ENCODE data around the gene EEF1G.
"Not testable (repeated sequence)": the region's sequence is repeated elsewhere in the genome, so short reads cannot be mapped to it uniquely, and the experiment has no call there.

EEF1G gene

GRCh38 chr11:62560566-62561103, 13.1 kb downstream of the EEF1G start:
- H3K9ac ChIP-seq (ENCODE audit: low read length): peak overlapping the region; percentile 75
- peak overlapping the region; percentile 37 for H3K4me3 ChIP-seq (ENCODE audit: low read length)
- DNase-seq (ENCODE audit: low read depth): peak; percentile 99
- no peaks in the 10 kb centered on the region for H3K9me3 ChIP-seq (ENCODE audit: control insufficient read depth, low read length)
- peaks cover 57% of the 10 kb centered on the region for H3K36me3 ChIP-seq (ENCODE audit: control insufficient read depth, insufficient read depth, low read length, severe bottlenecking)
- peaks cover 47% of the 10 kb centered on the region for H3K4me1 ChIP-seq (ENCODE audit: control insufficient read depth, insufficient read depth, low read length)
- no peaks in the 10 kb centered on the region for H3K27me3 ChIP-seq (replicated peaks; ENCODE audit: control insufficient read depth, insufficient read depth, low read length)

DNA sequence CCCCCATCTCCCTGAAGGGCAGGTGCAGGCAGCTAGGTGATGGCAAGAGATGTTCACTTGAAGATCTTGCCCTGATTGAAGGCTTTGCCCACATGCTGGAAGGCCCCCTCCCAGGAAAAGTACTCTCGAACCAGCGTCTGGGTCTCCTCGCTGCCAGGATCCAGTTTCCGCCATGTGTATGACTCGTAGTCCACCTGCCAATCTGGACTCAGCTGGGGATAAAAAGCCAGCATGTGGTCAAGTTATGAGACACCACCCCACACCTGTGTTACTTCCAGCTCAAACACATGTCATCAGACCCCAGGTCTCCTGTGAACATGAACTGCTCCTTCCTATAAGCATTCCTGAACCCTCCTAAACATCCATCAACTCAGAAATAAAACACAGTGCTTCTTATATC, 14.1 kb downstream of the EEF1G start:
- not testable (repeated sequence) for DNase-seq (ENCODE audit: low read depth)
- peaks cover 49% of the 10 kb centered on the region for H3K36me3 ChIP-seq (ENCODE audit: control insufficient read depth, insufficient read depth, low read length, severe bottlenecking)

DNA sequence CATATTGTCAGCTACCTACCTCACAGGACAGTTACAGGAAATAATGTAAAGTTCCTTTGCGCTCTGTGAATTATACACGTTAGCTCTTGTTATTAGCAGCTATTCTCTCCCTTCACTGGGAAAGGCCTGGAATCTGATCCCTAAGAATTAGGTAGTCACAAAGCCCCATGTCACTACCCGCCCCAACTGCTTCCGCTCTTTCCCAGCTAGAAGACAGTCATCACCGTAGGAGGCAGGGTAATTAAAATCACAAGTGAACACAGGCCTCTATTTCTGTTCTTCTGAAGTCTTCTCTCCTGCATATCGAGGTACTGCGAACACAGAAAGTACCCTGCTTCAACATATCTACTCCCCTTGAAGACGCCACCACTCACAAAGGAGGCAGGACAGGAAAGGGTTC, 14.5 kb downstream of the EEF1G start:
- Histone ChIP-seq H3K9me3 (ENCODE audit: control insufficient read depth, low read length) (no peaks in the 10 kb centered on the region), H3K9ac (ENCODE audit: low read length) (no peak overlapping the region), H3K4me1 (ENCODE audit: control insufficient read depth, insufficient read depth, low read length) (peaks cover 62% of the 10 kb centered on the region), H3K27me3 (replicated peaks; ENCODE audit: control insufficient read depth, insufficient read depth, low read length) (no peaks in the 10 kb centered on the region), H3K4me3 (ENCODE audit: low read length) (no peak overlapping the region), H3K36me3 (ENCODE audit: control insufficient read depth, insufficient read depth, low read length, severe bottlenecking) (peaks cover 49% of the 10 kb centered on the region)
- DNase-seq (ENCODE audit: low read depth): no peak

More for the DNA sequence above, 14.1 kb downstream of the EEF1G start:
- H3K27me3 ChIP-seq (replicated peaks; ENCODE audit: control insufficient read depth, insufficient read depth, low read length); H3K9me3 ChIP-seq (ENCODE audit: control insufficient read depth, low read length); H3K4me3 ChIP-seq (ENCODE audit: low read length): not testable (repeated sequence)
- Histone ChIP-seq H3K9ac (ENCODE audit: low read length) (peak overlapping the region; percentile 75), H3K4me1 (ENCODE audit: control insufficient read depth, insufficient read depth, low read length) (peaks cover 58% of the 10 kb centered on the region)

DNA sequence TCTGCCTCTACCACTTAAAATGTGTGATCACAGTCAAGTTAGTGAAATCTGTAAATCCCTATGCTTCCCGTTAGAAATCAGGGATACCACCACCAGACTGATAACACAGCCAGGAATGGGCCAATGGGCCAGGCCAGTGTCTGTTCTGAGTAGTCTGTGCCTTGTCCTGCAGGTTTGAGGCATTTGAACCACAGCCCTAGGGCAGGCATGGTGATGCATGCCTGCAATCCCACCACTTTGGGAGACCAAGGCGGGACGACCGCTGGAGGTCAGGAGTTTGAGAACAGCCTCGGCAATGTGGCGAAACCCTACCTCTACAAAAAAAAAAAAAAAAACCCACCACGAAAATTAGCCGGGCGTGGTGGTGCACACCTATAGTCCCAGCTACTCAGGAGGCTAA, 15.0 kb downstream of the EEF1G start:
- H3K9me3 ChIP-seq (ENCODE audit: control insufficient read depth, low read length): no peaks in the 10 kb centered on the region
- DNase-seq (ENCODE audit: low read depth): no peak
- no peak overlapping the region for H3K9ac ChIP-seq (ENCODE audit: low read length)
- H3K4me3 ChIP-seq (ENCODE audit: low read length): no peak overlapping the region
- peaks cover 45% of the 10 kb centered on the region for H3K36me3 ChIP-seq (ENCODE audit: control insufficient read depth, insufficient read depth, low read length, severe bottlenecking)
- H3K4me1 ChIP-seq (ENCODE audit: control insufficient read depth, insufficient read depth, low read length): peaks cover 67% of the 10 kb centered on the region
- H3K27me3 ChIP-seq (replicated peaks; ENCODE audit: control insufficient read depth, insufficient read depth, low read length): no peaks in the 10 kb centered on the region

GRCh38 chr11:62556875-62557631, 16.6 kb downstream of the EEF1G start:
- H3K4me3 ChIP-seq (ENCODE audit: low read length): peak overlapping the region; percentile 78
- H3K4me1 ChIP-seq (ENCODE audit: control insufficient read depth, insufficient read depth, low read length): peaks cover 68% of the 10 kb centered on the region
- H3K9me3 ChIP-seq (ENCODE audit: control insufficient read depth, low read length): no peaks in the 10 kb centered on the region
- H3K27me3 ChIP-seq (replicated peaks; ENCODE audit: control insufficient read depth, insufficient read depth, low read length): no peaks in the 10 kb centered on the region
- H3K9ac ChIP-seq (ENCODE audit: low read length): peak overlapping the region; percentile 83
- DNase-seq (ENCODE audit: low read depth): no peak
- peaks cover 30% of the 10 kb centered on the region for H3K36me3 ChIP-seq (ENCODE audit: control insufficient read depth, insufficient read depth, low read length, severe bottlenecking)

- Histone ChIP-seq H3K9ac (ENCODE audit: low read length) (peak overlapping the region; percentile 83), H3K4me3 (ENCODE audit: low read length) (peak overlapping the region; percentile 78), H3K36me3 (ENCODE audit: control insufficient read depth, insufficient read depth, low read length, severe bottlenecking) (peaks cover 25% of the 10 kb centered on the region), H3K9me3 (ENCODE audit: control insufficient read depth, low read length) (no peaks in the 10 kb centered on the region), H3K27me3 (replicated peaks; ENCODE audit: control insufficient read depth, insufficient read depth, low read length) (no peaks in the 10 kb centered on the region), H3K4me1 (ENCODE audit: control insufficient read depth, insufficient read depth, low read length) (peaks cover 74% of the 10 kb centered on the region)
- peak; percentile 98 for DNase-seq (ENCODE audit: low read depth)
Measured at GRCh38 chr11:62556108-62556874, 17.4 kb downstream of the EEF1G start.

DNA sequence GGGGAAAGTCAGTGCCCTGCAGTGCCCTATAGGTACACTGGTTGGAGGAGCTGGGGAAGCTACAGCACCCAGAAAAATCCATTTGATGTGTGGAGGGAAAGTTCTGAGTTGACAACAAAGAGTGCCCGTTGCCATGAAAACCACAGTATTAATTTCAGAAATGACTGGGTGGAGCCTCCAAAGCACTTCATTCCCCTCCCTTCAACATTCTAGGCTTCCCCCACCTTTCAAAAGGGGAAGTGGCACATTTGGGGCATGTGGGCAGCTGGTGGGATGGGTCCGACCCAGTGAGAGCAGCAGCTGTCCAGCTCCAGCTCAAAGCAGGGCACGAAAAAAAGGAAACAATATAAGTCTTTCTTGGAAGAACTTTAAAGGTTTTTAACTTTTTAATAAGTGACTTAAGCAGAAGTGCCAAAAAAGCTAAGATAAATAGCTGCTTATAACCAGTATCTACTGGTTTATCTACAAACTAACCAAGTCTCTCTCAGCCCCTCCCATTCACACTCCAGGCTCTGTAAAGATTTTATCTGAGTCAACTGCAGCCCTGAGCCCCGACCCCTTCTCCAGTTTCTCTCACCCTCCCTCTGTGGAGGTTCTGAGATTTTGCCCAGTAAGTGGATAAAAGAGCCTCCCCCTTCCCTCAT, 18.1 kb downstream of the EEF1G start:
- peaks cover 25% of the 10 kb centered on the region for H3K36me3 ChIP-seq (ENCODE audit: control insufficient read depth, insufficient read depth, low read length, severe bottlenecking)
- H3K9ac ChIP-seq (ENCODE audit: low read length): peak overlapping the region; percentile 83
- no peaks in the 10 kb centered on the region for H3K27me3 ChIP-seq (replicated peaks; ENCODE audit: control insufficient read depth, insufficient read depth, low read length)
- peak overlapping the region; percentile 78 for H3K4me3 ChIP-seq (ENCODE audit: low read length)
- peaks cover 66% of the 10 kb centered on the region for H3K4me1 ChIP-seq (ENCODE audit: control insufficient read depth, insufficient read depth, low read length)
- no peaks in the 10 kb centered on the region for H3K9me3 ChIP-seq (ENCODE audit: control insufficient read depth, low read length)
- DNase-seq (ENCODE audit: low read depth): peak; percentile 50

GRCh38 chr11:62554387-62555167, 19.1 kb downstream of the EEF1G start:
- no peaks in the 10 kb centered on the region for H3K27me3 ChIP-seq (replicated peaks; ENCODE audit: control insufficient read depth, insufficient read depth, low read length)
- DNase-seq (ENCODE audit: low read depth): peak; percentile 55
- peaks cover 56% of the 10 kb centered on the region for H3K4me1 ChIP-seq (ENCODE audit: control insufficient read depth, insufficient read depth, low read length)
- peak overlapping the region; percentile 74 for H3K4me3 ChIP-seq (ENCODE audit: low read length)
- H3K36me3 ChIP-seq (ENCODE audit: control insufficient read depth, insufficient read depth, low read length, severe bottlenecking): peaks cover 17% of the 10 kb centered on the region
- H3K9ac ChIP-seq (ENCODE audit: low read length): peak overlapping the region; percentile 89
- no peaks in the 10 kb centered on the region for H3K9me3 ChIP-seq (ENCODE audit: control insufficient read depth, low read length)

- H3K36me3 ChIP-seq (ENCODE audit: control insufficient read depth, insufficient read depth, low read length, severe bottlenecking): peaks cover 10% of the 10 kb centered on the region
- DNase-seq (ENCODE audit: low read depth): peak; percentile 67
- H3K4me3 ChIP-seq (ENCODE audit: low read length): peak overlapping the region; percentile 74
- no peaks in the 10 kb centered on the region for H3K27me3 ChIP-seq (replicated peaks; ENCODE audit: control insufficient read depth, insufficient read depth, low read length)
- peak overlapping the region; percentile 89 for H3K9ac ChIP-seq (ENCODE audit: low read length)
- peaks cover 56% of the 10 kb centered on the region for H3K4me1 ChIP-seq (ENCODE audit: control insufficient read depth, insufficient read depth, low read length)
- H3K9me3 ChIP-seq (ENCODE audit: control insufficient read depth, low read length): no peaks in the 10 kb centered on the region
Measured at GRCh38 chr11:62553839-62554361, 19.8 kb downstream of the EEF1G start.

DNA sequence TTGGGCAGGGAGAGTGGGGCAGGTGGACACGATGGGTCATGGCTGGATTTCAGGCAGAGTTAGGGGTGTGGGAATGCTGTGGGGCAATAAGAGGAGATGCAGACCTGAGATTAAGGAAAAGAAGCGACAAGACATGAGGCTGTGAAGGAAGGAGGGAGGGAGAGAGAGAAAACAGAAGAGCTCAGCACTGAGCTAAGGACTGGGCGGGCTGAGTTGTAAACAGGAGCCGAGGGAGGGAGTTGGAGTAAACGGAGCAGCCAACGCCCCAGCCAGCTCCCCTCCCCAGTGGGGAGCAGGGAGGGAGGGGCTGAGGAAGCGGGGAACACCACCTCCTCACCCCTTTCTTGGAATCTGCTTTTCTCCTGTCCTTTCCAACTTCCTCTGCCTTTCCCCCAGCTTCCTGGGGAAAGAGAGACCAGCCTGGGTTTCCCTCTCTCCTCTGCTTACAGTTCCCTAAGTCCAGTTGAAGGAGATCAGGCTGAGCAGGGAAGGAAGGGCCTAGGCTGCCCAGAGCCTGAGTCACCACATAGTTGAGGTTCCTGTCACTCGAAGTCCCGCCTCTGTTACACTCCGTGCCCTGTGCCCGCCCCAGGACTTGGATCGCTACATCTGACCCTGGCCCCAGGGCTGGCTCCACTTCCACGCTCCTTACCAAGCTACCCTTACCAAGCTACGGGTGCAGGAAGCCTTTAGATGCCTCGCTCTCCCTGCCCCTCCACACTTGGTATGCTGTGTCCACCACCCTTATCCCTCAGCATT, 20.4 kb downstream of the EEF1G start:
- H3K4me1 ChIP-seq (ENCODE audit: control insufficient read depth, insufficient read depth, low read length): peaks cover 57% of the 10 kb centered on the region
- DNase-seq (ENCODE audit: low read depth): peak; percentile 95

More for the DNA sequence above, 20.4 kb downstream of the EEF1G start:
- no peaks in the 10 kb centered on the region for H3K27me3 ChIP-seq (replicated peaks; ENCODE audit: control insufficient read depth, insufficient read depth, low read length)
- peak overlapping the region; percentile 89 for H3K9ac ChIP-seq (ENCODE audit: low read length)
- peak overlapping the region; percentile 74 for H3K4me3 ChIP-seq (ENCODE audit: low read length)
- peaks cover 3% of the 10 kb centered on the region for H3K36me3 ChIP-seq (ENCODE audit: control insufficient read depth, insufficient read depth, low read length, severe bottlenecking)
- no peaks in the 10 kb centered on the region for H3K9me3 ChIP-seq (ENCODE audit: control insufficient read depth, low read length)

All from adipocyte (in vitro differentiated cells).